H9 (cell line): ENCODE measurements around the gene MUCL3. TPM values are rescaled to one million over a fixed set of nuclear protein-coding genes. Genes with fewer than 3 reads are reported as not detected.

Experiments
- DNase-seq: peaks from one replicate; pipeline ENCODE4 v3.0.0-alpha.2; 2017
- H2AFZ ChIP-seq: one replicate; pipeline ENCODE4 v1.6.1; 2013; ENCODE audit warnings: mild to moderate bottlenecking, low read length, control low read depth, moderate library complexity
- H2AK5ac ChIP-seq: 2 replicates; pipeline ENCODE4 v1.6.1; 2013; ENCODE audit warnings: low read length, control low read depth, mixed read lengths; ENCODE audit not compliant: insufficient read length
- H2BK120ac ChIP-seq: one replicate; pipeline ENCODE4 v1.6.1; 2013; ENCODE audit warnings: low read depth, mild to moderate bottlenecking, low read length, control low read depth, inconsistent platforms; ENCODE audit not compliant: poor library complexity, severe bottlenecking
- H2BK12ac ChIP-seq: 2 replicates; pipeline ENCODE4 v1.6.1; 2013; ENCODE audit warnings: low read length, control low read depth, mixed read lengths, low read depth; ENCODE audit not compliant: insufficient read length
- H2BK15ac ChIP-seq: 2 replicates; pipeline ENCODE4 v1.6.1; 2013; ENCODE audit warnings: low read depth, low read length, control low read depth
- H2BK20ac ChIP-seq: one replicate; pipeline ENCODE4 v1.6.1; 2013; ENCODE audit warnings: low read depth, mild to moderate bottlenecking, low read length, control low read depth, inconsistent platforms; ENCODE audit not compliant: poor library complexity, severe bottlenecking
- H2BK5ac ChIP-seq: 2 replicates; pipeline ENCODE4 v1.6.1; 2013; ENCODE audit warnings: low read length, control low read depth, mixed read lengths; ENCODE audit not compliant: insufficient read length
- H3K14ac ChIP-seq: 2 replicates; pipeline ENCODE4 v1.6.1; 2013; ENCODE audit warnings: low read length, control low read depth; ENCODE audit not compliant: insufficient read depth
- H3K18ac ChIP-seq: 2 replicates; pipeline ENCODE4 v1.6.1; 2013; ENCODE audit warnings: low read depth, mild to moderate bottlenecking, mixed read lengths, low read length, control low read depth; ENCODE audit not compliant: insufficient read length
- H3K23ac ChIP-seq: 2 replicates; pipeline ENCODE4 v1.6.1; 2013; ENCODE audit warnings: low read length, control low read depth, mixed read lengths, low read depth; ENCODE audit not compliant: insufficient read length
- H3K23me2 ChIP-seq: 2 replicates; pipeline ENCODE4 v1.6.1; 2013; ENCODE audit warnings: low read depth, mild to moderate bottlenecking, mixed read lengths, low read length, control low read depth; ENCODE audit not compliant: insufficient read length, poor library complexity, severe bottlenecking
- H3K27ac ChIP-seq: 2 replicates; pipeline ENCODE4 v1.5.1; 2013; ENCODE audit warnings: low read length, control low read depth, mixed read lengths, low read depth; ENCODE audit not compliant: insufficient read length
- H3K27me3 ChIP-seq: 2 replicates; pipeline ENCODE4 v1.6.1; 2013; ENCODE audit warnings: low read length, control low read depth, inconsistent platforms; ENCODE audit not compliant: insufficient read depth
- H3K4ac ChIP-seq: 2 replicates; pipeline ENCODE4 v1.6.1; 2013; ENCODE audit warnings: low read depth, mild to moderate bottlenecking, control low read depth, inconsistent platforms, low read length, moderate library complexity
- H3K4me1 ChIP-seq: 2 replicates; pipeline ENCODE4 v1.6.1; 2013; ENCODE audit warnings: low read length, control low read depth, inconsistent platforms; ENCODE audit not compliant: insufficient read depth
- H3K4me2 ChIP-seq: 2 replicates; pipeline ENCODE4 v1.6.1; 2013; ENCODE audit warnings: low read length, control low read depth, mixed read lengths; ENCODE audit not compliant: insufficient read length, insufficient read depth
- H3K56ac ChIP-seq: 2 replicates; pipeline ENCODE4 v1.6.1; 2013; ENCODE audit warnings: low read depth, mild to moderate bottlenecking, mixed read lengths, low read length, control low read depth; ENCODE audit not compliant: insufficient read length
- H3K79me1 ChIP-seq: 2 replicates; pipeline ENCODE4 v1.6.1; 2013; ENCODE audit warnings: low read depth, mild to moderate bottlenecking, moderate library complexity, low read length, control low read depth, inconsistent platforms; ENCODE audit not compliant: insufficient read depth, poor library complexity, severe bottlenecking
- H3K79me2 ChIP-seq: 2 replicates; pipeline ENCODE4 v1.6.1; 2013; ENCODE audit warnings: low read length, control low read depth, inconsistent platforms; ENCODE audit not compliant: insufficient read depth
- H3K9ac ChIP-seq: 2 replicates; pipeline ENCODE4 v1.6.1; 2013; ENCODE audit warnings: low read length, control low read depth, mixed read lengths; ENCODE audit not compliant: insufficient read length; ENCODE audit errors: extremely low read depth
- H3K9me3 ChIP-seq: one replicate; pipeline ENCODE4 v1.6.1; 2013; ENCODE audit warnings: low read depth, low read length, inconsistent platforms; ENCODE audit not compliant: control insufficient read depth
- H3T11ph ChIP-seq: one replicate; pipeline ENCODE4 v1.6.1; 2013; ENCODE audit warnings: mild to moderate bottlenecking, low read length, control low read depth, inconsistent platforms
- H4K20me1 ChIP-seq: one replicate; pipeline ENCODE4 v1.6.1; 2013; ENCODE audit not compliant: control insufficient read depth, insufficient read length, insufficient read depth
- H4K5ac ChIP-seq: 2 replicates; pipeline ENCODE4 v1.6.1; 2013; ENCODE audit warnings: low read depth, mild to moderate bottlenecking, mixed read lengths, low read length, control low read depth; ENCODE audit not compliant: insufficient read length
- H4K8ac ChIP-seq: replicated peaks from 2 replicates; pipeline ENCODE4 v1.6.1; 2013; ENCODE audit warnings: low read length, control low read depth, mixed read lengths, low read depth; ENCODE audit not compliant: insufficient read length
- H4K91ac ChIP-seq: 2 replicates; pipeline ENCODE4 v1.6.1; 2013; ENCODE audit warnings: low read depth, mild to moderate bottlenecking, moderate library complexity, mixed read lengths, low read length, control low read depth; ENCODE audit not compliant: insufficient read length
- H3K27ac Mint-ChIP-seq, 3 experiments: 2 replicates in 2 of 3; 3 replicates in 1 of 3; pipeline ENCODE4 v1.8.0; 2020 to 2021; ENCODE audit warnings: mixed read lengths in 3 of 3, mild to moderate bottlenecking in 1 of 3, moderate library complexity in 1 of 3
- H3K27me3 Mint-ChIP-seq: 2 replicates; pipeline ENCODE4 v1.8.0; 2021; ENCODE audit warnings: low read depth, mild to moderate bottlenecking, moderate library complexity, mixed read lengths
- H3K36me3 Mint-ChIP-seq, 3 experiments: 2 replicates in 2 of 3; 3 replicates in 1 of 3; pipeline ENCODE4 v1.8.0; 2020 to 2021; ENCODE audit warnings: low read depth in 3 of 3, mixed read lengths in 3 of 3; ENCODE audit not compliant: insufficient read depth in 1 of 3
- H3K4me1 Mint-ChIP-seq, 2 experiments: 2 replicates each; pipeline ENCODE4 v1.8.0; 2020; ENCODE audit warnings: mixed read lengths in 2 of 2
- H3K4me3 Mint-ChIP-seq, 2 experiments: 2 replicates in 1 of 2; 3 replicates in 1 of 2; pipeline ENCODE4 v1.8.0; 2020 to 2021; ENCODE audit warnings: mild to moderate bottlenecking in 2 of 2, mixed read lengths in 2 of 2, moderate library complexity in 1 of 2
- H3K9me3 Mint-ChIP-seq, 2 experiments: 2 replicates in 1 of 2; 3 replicates in 1 of 2; pipeline ENCODE4 v1.8.0; 2020; ENCODE audit warnings: mild to moderate bottlenecking in 2 of 2, mixed read lengths in 2 of 2, moderate library complexity in 1 of 2
- WGBS: extraction: QIAGEN DNeasy Blood & Tissue Kit; methylation state at CpG from one replicate; pipeline ENCODE4 v1.1.7; 2013; ENCODE audit warnings: missing lambda C conversion rate, low lambda C conversion rate, mixed read lengths; ENCODE audit not compliant: insufficient read length; ENCODE audit errors: extremely low coverage; 5-methylcytosine and 5-hydroxymethylcytosine counted together
- total RNA-seq: library from RNA; stranded (reverse); gene quantifications from 2 replicates; pipeline ENCODE4 v1.2.1, GENCODE V29; 2021
- TF ChIP-seq, protein P1 (sequence below): fragments of 200-600 bp; sonication (generic); conservative IDR thresholded peaks from 3 replicates; pipeline ENCODE4 v1.8.0; 2021; ENCODE audit warnings: antibody characterized with exemption, mild to moderate bottlenecking

Gene MUCL3
- total RNA-seq, 1 experiment from 2014 or later: 0.15 TPM

DNA sequence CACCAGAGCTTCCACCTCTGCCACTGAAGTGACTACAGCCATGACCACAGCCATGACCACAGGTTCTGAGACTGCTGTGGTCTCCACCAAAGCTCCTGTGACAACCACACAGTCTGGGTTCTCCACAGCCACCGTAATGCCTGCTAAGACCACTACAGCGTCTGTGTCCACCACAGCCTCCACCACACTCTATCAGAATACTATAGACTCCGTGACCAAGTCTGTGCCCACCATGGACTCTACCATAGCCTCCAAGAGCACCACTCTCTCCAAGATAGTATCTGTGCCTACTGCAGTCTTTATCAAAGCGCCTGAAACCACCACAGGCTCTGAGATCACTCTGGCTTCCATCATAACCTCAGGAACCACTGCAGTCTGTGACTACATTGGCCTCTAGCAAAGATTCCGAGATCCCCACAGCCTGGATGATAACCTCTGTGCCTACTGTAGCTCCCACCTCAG lies 24.4 kb downstream of the MUCL3 start:
- Histone ChIP-seq H3K79me1 (no peaks in the 10 kb centered on the region), H3K23me2 (no peaks in the 10 kb centered on the region), H4K8ac (no peak overlapping the region), H3K4ac (no peak overlapping the region), H3K4me2 (no peak overlapping the region), H2BK20ac (no peak overlapping the region), H3T11ph (no peak overlapping the region), H4K91ac (no peak overlapping the region), H4K20me1 (no peaks in the 10 kb centered on the region), H3K9ac (no peak overlapping the region), H3K4me1 (no peaks in the 10 kb centered on the region), H3K18ac (no peak overlapping the region), H2BK15ac (no peak overlapping the region), H3K9me3 (no peaks in the 10 kb centered on the region), H2BK5ac (no peak overlapping the region), H3K27ac (no peak overlapping the region), H3K14ac (no peak overlapping the region; the same call in 1 of the 2 replicates), H2AFZ (no peak overlapping the region), H2BK12ac (no peak overlapping the region), H3K23ac (no peak overlapping the region), H3K27me3 (no peaks in the 10 kb centered on the region), H3K79me2 (no peaks in the 10 kb centered on the region), H2AK5ac (no peak overlapping the region), H3K56ac (no peak overlapping the region), H4K5ac (no peak overlapping the region), H2BK120ac (no peak overlapping the region)
- Mint-ChIP-seq H3K4me1 (peaks cover 4 to 14% of the 10 kb centered on the region in 2 experiments; a peak in 3 of 4 replicates), H3K27ac (no peak overlapping the region), H3K9me3 (peaks cover 0 to 3% of the 10 kb centered on the region in 2 experiments; a peak in 2 of 5 replicates), H3K4me3 (no peak overlapping the region), H3K27me3 (peaks cover 17% of the 10 kb centered on the region), H3K36me3 (peaks cover 0 to 1% (median 0%) of the 10 kb centered on the region in 3 experiments; a peak in 1 of 7 replicates)
- DNase-seq: no peak
- no CpG with 5 or more reads among the region's 5 CpGs for WGBS
- TF ChIP-seq, protein P1, sequence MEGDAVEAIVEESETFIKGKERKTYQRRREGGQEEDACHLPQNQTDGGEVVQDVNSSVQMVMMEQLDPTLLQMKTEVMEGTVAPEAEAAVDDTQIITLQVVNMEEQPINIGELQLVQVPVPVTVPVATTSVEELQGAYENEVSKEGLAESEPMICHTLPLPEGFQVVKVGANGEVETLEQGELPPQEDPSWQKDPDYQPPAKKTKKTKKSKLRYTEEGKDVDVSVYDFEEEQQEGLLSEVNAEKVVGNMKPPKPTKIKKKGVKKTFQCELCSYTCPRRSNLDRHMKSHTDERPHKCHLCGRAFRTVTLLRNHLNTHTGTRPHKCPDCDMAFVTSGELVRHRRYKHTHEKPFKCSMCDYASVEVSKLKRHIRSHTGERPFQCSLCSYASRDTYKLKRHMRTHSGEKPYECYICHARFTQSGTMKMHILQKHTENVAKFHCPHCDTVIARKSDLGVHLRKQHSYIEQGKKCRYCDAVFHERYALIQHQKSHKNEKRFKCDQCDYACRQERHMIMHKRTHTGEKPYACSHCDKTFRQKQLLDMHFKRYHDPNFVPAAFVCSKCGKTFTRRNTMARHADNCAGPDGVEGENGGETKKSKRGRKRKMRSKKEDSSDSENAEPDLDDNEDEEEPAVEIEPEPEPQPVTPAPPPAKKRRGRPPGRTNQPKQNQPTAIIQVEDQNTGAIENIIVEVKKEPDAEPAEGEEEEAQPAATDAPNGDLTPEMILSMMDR: no peak
